Calu3 (cell line): ENCODE measurements around the gene PDK2. TPM values are rescaled to one million over a fixed set of nuclear protein-coding genes. Genes with fewer than 3 reads are reported as not detected.

Experiments used
- BruUV-seq: library from RNA; stranded (reverse); fragments of 400-500 nt; replicated peaks from 2 replicates; lab custom pipeline; 2021; lab: Mats Ljungman, UMichigan
- CTCF ChIA-PET: fragments of 300-600 bp; sonication (Branson Sonifier 250); formaldehyde crosslinking; loops from one replicate; lab custom pipeline; 2022; ENCODE audit warnings: antibody characterized with exemption; lab: Charles Lee
- DNase-seq: peaks from one replicate; pipeline ENCODE4 v3.0.0; 2022
- H3K27ac Mint-ChIP-seq: one replicate; pipeline ENCODE4 v1.8.0; 2022; ENCODE audit warnings: mixed read lengths; ENCODE audit not compliant: unreplicated experiment
- H3K27me3 Mint-ChIP-seq: one replicate; pipeline ENCODE4 v1.8.0; 2022; ENCODE audit warnings: mixed read lengths; ENCODE audit not compliant: unreplicated experiment
- H3K36me3 Mint-ChIP-seq: one replicate; pipeline ENCODE4 v1.8.0; 2022; ENCODE audit warnings: mild to moderate bottlenecking, moderate library complexity, mixed read lengths; ENCODE audit not compliant: insufficient read depth, unreplicated experiment
- H3K4me1 Mint-ChIP-seq: one replicate; pipeline ENCODE4 v1.8.0; 2022; ENCODE audit warnings: mild to moderate bottlenecking, low read depth, mixed read lengths; ENCODE audit not compliant: unreplicated experiment
- H3K4me3 Mint-ChIP-seq: one replicate; pipeline ENCODE4 v1.8.0; 2022; ENCODE audit warnings: mild to moderate bottlenecking, low read depth, moderate library complexity, mixed read lengths; ENCODE audit not compliant: unreplicated experiment
- H3K9me3 Mint-ChIP-seq: one replicate; pipeline ENCODE4 v1.8.0; 2022; ENCODE audit warnings: low read depth, mixed read lengths; ENCODE audit not compliant: unreplicated experiment
- intact Hi-C: fragments of 100-400 bp; cut with micrococcal nuclease; formaldehyde crosslinking; loops from one replicate; pipeline ENCODE4 v1.10.0; 2022; ENCODE audit not compliant: unreplicated experiment
- total RNA-seq: library from RNA; stranded (reverse); gene quantifications from 2 replicates; pipeline ENCODE4 v1.2.3, GENCODE V29; 2022
- TF ChIP-seq, protein P1 (sequence below): fragments of 200-600 bp; IDR thresholded peaks from one replicate; pipeline ENCODE4 v1.8.0; 2022; ENCODE audit warnings: antibody characterized with exemption; ENCODE audit not compliant: unreplicated experiment

Gene PDK2
- total RNA-seq, 1 experiment from 2014 or later, result 29.5 TPM

DNA sequence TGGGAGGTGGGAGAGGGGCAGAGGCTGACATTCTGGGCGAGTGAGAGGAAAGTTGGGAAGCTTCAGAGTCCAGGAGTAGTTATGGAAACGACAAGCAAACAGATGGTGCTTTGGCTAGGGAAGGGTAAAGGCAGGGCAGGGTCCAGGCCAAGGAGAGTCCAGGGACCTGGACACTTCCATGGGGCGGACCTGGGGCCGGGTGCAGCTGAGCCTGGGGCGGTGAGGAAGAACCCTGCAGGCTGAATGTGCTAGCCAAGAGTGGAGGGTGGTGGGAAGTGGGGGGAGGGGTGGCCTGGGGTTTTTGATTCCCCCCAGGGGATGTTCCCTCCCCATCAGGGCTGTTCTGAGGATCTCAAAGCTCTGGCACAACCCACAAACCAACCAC lies 52.7 kb downstream of the PDK2 start:
- no peak for DNase-seq

DNA sequence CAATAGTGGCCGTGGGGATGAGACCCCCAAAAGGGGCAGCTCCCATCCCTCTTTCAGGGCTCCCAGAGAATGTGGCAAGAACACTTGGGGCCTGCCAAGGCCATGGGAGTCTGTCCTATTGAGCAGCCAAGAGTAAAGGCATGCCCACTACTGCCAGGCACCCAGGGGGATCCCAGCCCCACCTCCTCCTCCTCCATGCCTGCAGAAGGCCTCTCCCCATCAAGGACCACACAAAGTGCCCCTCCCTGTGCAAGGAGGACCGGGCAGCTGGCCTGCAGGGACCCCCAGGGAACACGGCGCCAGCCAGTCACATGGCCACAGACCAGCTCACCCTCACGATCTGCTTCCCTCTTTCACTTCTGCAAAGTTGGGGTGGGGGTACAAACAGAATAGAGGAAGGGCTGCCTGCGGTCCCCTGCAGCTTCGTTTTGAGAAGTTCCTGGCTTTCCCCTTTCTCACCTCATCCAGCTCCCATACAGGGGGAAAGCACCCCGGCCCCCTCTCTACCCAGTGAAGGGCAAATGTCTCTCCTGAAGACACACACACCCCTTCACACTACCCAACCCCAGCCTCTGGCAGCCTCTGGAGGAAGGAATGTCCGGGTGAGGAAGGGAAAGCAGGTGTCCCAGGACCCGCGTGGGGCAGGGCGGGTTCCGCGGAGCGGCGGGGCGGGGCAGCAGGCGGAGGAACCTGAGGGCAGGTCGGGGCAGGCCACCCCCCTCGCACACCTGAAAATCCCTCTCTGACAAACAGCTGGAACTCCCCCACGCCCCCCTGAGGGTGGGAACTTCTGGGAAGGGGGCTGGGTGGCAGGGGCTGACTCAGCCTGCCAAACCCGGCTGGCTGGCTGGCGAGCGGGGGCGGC lies 53.3 kb downstream of the PDK2 start:
- H3K36me3 Mint-ChIP-seq, result peaks cover 69% of the 10 kb centered on the region
- H3K9me3 Mint-ChIP-seq, result no peaks in the 10 kb centered on the region
- DNase-seq, result peak; percentile 75
- no peaks in the 10 kb centered on the region for H3K27me3 Mint-ChIP-seq
- peaks cover 50% of the 10 kb centered on the region for H3K4me1 Mint-ChIP-seq
- H3K27ac Mint-ChIP-seq, result peak overlapping the region; percentile 77
- TF ChIP-seq, protein P1, sequence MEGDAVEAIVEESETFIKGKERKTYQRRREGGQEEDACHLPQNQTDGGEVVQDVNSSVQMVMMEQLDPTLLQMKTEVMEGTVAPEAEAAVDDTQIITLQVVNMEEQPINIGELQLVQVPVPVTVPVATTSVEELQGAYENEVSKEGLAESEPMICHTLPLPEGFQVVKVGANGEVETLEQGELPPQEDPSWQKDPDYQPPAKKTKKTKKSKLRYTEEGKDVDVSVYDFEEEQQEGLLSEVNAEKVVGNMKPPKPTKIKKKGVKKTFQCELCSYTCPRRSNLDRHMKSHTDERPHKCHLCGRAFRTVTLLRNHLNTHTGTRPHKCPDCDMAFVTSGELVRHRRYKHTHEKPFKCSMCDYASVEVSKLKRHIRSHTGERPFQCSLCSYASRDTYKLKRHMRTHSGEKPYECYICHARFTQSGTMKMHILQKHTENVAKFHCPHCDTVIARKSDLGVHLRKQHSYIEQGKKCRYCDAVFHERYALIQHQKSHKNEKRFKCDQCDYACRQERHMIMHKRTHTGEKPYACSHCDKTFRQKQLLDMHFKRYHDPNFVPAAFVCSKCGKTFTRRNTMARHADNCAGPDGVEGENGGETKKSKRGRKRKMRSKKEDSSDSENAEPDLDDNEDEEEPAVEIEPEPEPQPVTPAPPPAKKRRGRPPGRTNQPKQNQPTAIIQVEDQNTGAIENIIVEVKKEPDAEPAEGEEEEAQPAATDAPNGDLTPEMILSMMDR, result no peak
- BruUV-seq, result no TSS peak
- intact Hi-C loops, result no loop called here
- CTCF ChIA-PET, result interaction anchor here (0.6 to 1.0 kb wide), 3 partner anchors 12 to 89 kb away, joined by 3 to 7 read pairs (median 3); no protein-coding TSS in a partner anchor
- peak overlapping the region; percentile 83 for H3K4me3 Mint-ChIP-seq

More for the DNA sequence above, 52.7 kb downstream of the PDK2 start:
- Mint-ChIP-seq H3K4me1 (peaks cover 49% of the 10 kb centered on the region), H3K9me3 (no peaks in the 10 kb centered on the region), H3K4me3 (peak overlapping the region; percentile 83), H3K27me3 (no peaks in the 10 kb centered on the region), H3K36me3 (peaks cover 74% of the 10 kb centered on the region), H3K27ac (peak overlapping the region; percentile 77)
- TF ChIP-seq, protein P1, result no peak
- CTCF ChIA-PET, result interaction anchor here (0.6 to 1.0 kb wide), 3 partner anchors 11 to 88 kb away, joined by 3 to 7 read pairs (median 3); no protein-coding TSS in a partner anchor
- BruUV-seq, result no TSS peak
- intact Hi-C loops, result no loop called here

DNA sequence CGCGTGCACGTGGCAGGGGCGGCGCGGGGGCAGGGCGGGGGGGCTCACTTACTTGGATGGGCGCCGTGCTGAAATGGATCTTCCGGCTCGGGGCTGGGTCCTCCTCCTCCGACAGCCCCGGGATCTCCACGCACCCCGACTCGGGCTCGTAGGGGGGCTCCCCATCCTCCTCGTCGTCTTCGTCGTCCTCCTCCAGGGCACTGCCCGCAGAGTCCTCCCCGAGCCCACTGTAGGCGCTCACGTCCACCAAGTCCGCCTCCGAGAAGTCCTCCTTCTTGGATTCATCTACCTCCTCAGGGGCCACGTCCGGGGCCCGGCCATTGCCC lies 53.9 kb downstream of the PDK2 start:
- TF ChIP-seq, protein P1, result no peak
- intact Hi-C loops, result no loop called here
- DNase-seq, result no peak
- peaks cover 56% of the 10 kb centered on the region for H3K4me1 Mint-ChIP-seq
- H3K9me3 Mint-ChIP-seq, result no peaks in the 10 kb centered on the region
- H3K4me3 Mint-ChIP-seq, result peak overlapping the region; percentile 83
- CTCF ChIA-PET, result no interaction called here
- peak overlapping the region; percentile 77 for H3K27ac Mint-ChIP-seq
- H3K36me3 Mint-ChIP-seq, result peaks cover 68% of the 10 kb centered on the region
- no TSS peak for BruUV-seq
- no peaks in the 10 kb centered on the region for H3K27me3 Mint-ChIP-seq

DNA sequence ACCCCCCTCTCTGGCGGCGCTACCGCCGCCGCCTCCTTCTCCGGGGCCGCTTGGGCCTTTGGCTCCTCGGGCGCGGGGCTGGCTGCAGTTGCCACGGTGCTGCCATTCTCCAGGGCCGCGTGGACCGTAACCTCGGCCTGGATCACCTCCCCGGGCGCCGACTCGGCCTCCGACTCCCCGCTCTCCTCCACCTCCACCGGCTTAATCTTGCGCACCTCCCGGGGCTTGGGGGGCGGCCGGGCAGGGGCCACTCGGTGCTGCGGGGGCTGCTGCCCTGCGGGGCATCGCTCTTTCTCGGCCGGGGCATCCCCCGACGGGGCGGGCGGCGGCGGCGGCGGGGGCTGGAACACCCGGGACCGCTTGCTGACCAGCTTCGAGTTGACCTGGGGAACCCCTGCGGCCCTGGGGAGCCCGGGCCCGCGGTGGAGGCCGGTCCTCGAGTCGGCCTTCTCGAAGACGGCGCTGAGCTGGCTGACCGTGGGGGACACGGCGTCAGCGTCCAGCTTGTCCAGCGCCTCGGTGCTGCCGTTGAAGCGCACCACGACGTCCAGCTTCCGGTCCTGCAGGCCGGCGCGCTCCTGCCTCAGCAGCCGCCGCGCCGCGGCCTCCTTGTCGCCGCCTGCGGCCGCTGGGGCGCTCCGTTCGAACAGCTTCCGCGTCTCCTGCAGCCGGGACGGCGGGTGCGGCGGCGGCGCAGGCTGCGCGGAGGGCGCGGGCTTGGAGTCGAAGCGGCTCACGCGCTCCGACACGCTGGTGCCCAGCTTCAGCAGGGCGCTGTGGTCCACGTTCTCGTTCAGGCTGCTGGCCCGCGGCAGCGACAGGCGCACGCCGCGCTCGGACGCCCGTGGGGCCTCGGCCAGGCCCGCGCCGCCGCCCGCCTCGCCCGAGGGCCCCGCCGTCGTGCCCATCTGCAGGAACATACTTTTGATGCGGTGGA lies 54.5 kb downstream of the PDK2 start:
- Mint-ChIP-seq H3K4me1 (peaks cover 63% of the 10 kb centered on the region), H3K27me3 (no peaks in the 10 kb centered on the region), H3K9me3 (no peaks in the 10 kb centered on the region), H3K27ac (peak overlapping the region; percentile 77), H3K36me3 (peaks cover 62% of the 10 kb centered on the region), H3K4me3 (peak overlapping the region; percentile 83)
- intact Hi-C loops, result no loop called here
- peak; percentile 78 for DNase-seq
- BruUV-seq, result no TSS peak
- CTCF ChIA-PET, result interaction anchor here (0.6 to 1.2 kb wide), 6 partner anchors 8 to 177 kb away, joined by 3 to 8 read pairs (median 4); partner anchors contain the start of gene SGCA
- TF ChIP-seq, protein P1, result no peak
